H4 (cell line): ENCODE data around the gene LCE1E. TPM values are rescaled to one million over a fixed set of nuclear protein-coding genes. Genes with fewer than 3 reads are reported as not detected.

Source experiments
- DNase-seq: peaks from one replicate; pipeline ENCODE4 v3.0.0-alpha.2; 2015; ENCODE audit warnings: low spot score
- total RNA-seq: library from RNA; depleted of rRNA; stranded (reverse); fragments of >200 nt; shearing (Covaris generic); gene quantifications from 2 replicates; pipeline ENCODE4 v1.2.3, GENCODE V29; 2014; rRNA removed

The LCE1E gene
- total RNA-seq, 1 experiment from 2014 or later, result not detected

- DNase-seq, result peak; percentile 10
Observed at GRCh38 chr1:152777510-152778137, 8.4 kb upstream of the LCE1E start.

DNA sequence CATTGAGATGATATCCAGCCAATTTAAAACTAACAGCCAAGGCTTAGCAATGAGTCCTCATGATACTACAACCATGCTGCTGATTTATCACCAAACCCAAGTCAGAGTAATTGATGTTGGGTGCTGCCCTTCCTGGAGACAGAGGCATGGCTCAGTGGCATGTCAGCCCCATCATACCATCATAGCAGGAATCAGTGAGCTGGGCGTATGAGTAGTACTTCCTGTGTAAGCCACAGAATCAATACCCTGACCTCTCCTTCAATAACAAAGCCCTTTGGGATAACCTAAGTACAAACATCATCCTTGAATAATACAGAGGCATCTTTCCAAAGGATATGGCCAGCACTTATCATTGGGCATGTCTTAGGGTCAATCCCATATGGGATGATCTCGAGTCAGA lies 3.0 kb upstream of the LCE1E start:
- peak; percentile 1 for DNase-seq

DNA sequence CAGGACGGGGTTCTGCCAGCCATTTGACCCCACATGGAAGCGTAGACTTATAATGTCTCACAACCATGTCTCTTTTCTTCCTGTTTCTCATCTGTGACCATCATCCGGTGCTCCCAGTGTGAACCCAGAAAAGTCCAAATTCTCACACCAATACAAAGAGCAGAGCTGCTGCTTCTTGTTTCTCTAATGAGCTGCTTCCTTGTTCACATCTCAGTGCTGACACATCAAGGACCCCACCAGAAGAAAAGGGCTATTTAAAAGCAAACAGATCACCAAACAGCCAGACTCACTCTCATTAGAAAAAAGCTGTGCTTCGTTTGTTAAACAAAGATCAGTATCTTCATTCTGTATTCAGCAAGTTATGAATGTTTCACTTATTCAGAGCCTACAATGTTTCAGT lies 9.6 kb downstream of the LCE1E start:
- DNase-seq, result no peak

GRCh38 chr1:152796421-152796820 lies 10.4 kb downstream of the LCE1E start, which contains the start of gene LCE1D:
Gene LCE1D (plus strand): TSS chr1:152796721. CDS start chr1:152797795, 1,074 bp downstream.
- no peak for DNase-seq

- peak; percentile 1 for DNase-seq
Observed at GRCh38 chr1:152801333-152801732, 15.3 kb downstream of the LCE1E start.

DNA sequence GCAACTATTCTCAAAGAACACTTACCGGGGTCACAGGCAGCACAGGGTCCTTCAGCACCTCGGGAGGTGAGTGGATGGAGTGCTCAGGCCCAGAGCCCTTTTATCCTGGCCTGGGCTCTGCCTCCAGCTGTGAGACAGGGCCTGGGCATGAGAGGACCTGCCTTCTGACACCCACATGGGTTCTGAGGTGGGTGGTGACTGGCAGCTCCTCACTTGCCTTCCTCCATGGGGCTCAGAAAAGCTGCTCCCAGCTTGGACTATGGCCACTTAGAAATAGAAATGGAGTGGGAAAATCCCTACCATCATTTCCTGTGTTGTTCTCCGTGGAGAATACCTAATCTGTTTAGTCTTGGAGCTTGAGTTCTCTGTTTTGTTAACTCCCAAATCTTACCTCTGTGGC lies 20.5 kb downstream of the LCE1E start, which contains the start of gene LCE1C:
Gene LCE1C, minus strand, starts transcription at position 76 of the 400 bp plus-strand sequence. CDS start 1,173 bp downstream, outside the sequence.
- no peak for DNase-seq

GRCh38 chr1:152811050-152811449 lies 25.0 kb downstream of the LCE1E start:
- peak; percentile 1 for DNase-seq

DNA sequence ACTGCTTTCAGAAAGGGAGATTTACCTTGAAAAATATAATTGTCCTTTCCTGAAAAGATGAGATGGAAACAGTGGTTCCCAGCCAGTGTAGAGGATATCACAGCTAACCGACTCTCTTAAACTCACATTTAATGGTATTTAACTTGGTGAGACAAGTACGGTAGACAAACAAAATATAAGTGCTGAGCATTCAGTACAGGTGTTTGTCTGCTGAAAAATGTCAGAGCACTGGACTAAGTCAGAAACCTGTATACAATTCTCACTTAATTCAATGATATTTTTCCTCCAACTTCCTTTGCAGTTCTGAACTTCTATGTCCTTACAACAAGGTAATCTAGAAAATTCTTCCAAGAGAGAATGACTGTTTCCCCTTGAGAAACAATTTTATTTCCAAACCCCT lies 25.6 kb downstream of the LCE1E start, which contains the start of gene LCE1B:
Gene LCE1B, plus strand, starts transcription at position 301 of the 400 bp plus-strand sequence. CDS start 476 bp downstream, outside the sequence.
- DNase-seq, result peak; percentile 0

DNA sequence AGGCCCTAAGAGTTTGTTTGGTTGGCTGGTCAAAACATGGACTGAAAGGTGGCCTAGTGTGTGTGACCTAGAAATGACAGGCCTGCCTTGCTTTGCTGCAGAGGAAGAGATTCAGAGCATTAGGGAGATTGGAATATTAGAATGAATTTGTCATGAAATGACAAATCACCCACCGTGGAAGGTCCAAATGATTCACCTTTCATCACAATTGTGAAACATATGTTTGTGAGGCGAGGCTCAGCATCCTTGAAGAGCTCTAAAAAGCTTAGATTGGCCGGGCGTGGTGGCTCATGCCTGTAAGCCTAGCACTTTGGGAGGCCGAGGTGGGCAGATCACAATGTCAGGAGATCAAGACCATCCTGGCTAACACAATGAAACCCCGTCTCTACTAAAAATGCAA lies 31.3 kb downstream of the LCE1E start:
- peak; percentile 1 for DNase-seq

DNA sequence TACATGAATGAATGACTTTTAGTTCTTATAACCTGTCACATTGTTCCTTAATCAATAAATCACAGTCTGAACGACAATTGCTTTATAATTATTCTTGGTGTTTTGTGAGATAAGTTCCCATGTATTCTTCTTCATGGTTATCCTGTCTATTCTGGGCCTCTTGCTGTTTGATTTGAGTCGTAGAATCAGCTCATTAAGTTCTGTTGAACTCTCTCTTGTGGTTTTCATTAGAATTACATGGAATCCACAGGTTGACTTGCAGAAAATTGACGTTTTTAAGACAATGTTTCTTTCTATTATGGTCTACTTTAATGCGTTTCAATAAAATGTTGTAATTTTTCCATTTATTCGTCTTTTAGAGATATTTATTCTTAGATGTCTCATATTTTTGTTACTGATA lies 37.2 kb downstream of the LCE1E start:
- no peak for DNase-seq

GRCh38 chr1:152824964-152825363 lies 38.9 kb downstream of the LCE1E start:
- DNase-seq, result no peak

- DNase-seq, result no peak
Observed at GRCh38 chr1:152827173-152827572, 41.1 kb downstream of the LCE1E start, which contains the start of gene LCE1A. Gene LCE1A (plus strand): TSS chr1:152827473. CDS start chr1:152827473, 0 bp downstream.

GRCh38 chr1:152836870-152837269 lies 50.8 kb downstream of the LCE1E start:
- DNase-seq, result no peak

Other genes with a start within 250 kb of the LCE1E start
- not detected in 2 replicates for gene LCE3E, start 219.5 kb upstream of the LCE1E start, total RNA-seq
- gene LCE3D, start 205.7 kb upstream of the LCE1E start, total RNA-seq, result not detected in 2 replicates
- gene LCE3C, start 186.0 kb upstream of the LCE1E start, total RNA-seq, result not detected in 2 replicates
- gene LCE3B, start 172.4 kb upstream of the LCE1E start, total RNA-seq, result not detected in 2 replicates
- gene LCE3A, start 163.2 kb upstream of the LCE1E start, total RNA-seq, result not detected in 2 replicates
- gene LCE2D, start 122.9 kb upstream of the LCE1E start, total RNA-seq, result not detected in 2 replicates
- not detected in 2 replicates for gene LCE2C, start 111.0 kb upstream of the LCE1E start, total RNA-seq
- not detected in 2 replicates for gene LCE2B, start 100.1 kb upstream of the LCE1E start, total RNA-seq
- gene LCE2A, start 87.9 kb upstream of the LCE1E start, total RNA-seq, result not detected in 2 replicates
- gene LCE4A, start 78.1 kb upstream of the LCE1E start, total RNA-seq, result not detected in 2 replicates
- not detected in 2 replicates for gene KPRP, start 28.2 kb upstream of the LCE1E start, total RNA-seq
- not detected in 2 replicates for gene LCE1F, start 11.1 kb upstream of the LCE1E start, total RNA-seq
- not detected in 2 replicates for gene LCE1D, start 10.5 kb downstream of the LCE1E start, total RNA-seq
- gene LCE1C, start 20.4 kb downstream of the LCE1E start, total RNA-seq, result not detected in 2 replicates
- gene LCE1B, start 25.7 kb downstream of the LCE1E start, total RNA-seq, result not detected in 2 replicates
- not detected in 2 replicates for gene LCE1A, start 41.2 kb downstream of the LCE1E start, total RNA-seq
- not detected in 2 replicates for gene LCE6A, start 56.6 kb downstream of the LCE1E start, total RNA-seq
- gene LCE7A, start 73.7 kb downstream of the LCE1E start, total RNA-seq, result not detected in 2 replicates
- gene SMCP, start 92.1 kb downstream of the LCE1E start, total RNA-seq, result not detected in 2 replicates
- not detected in 2 replicates for gene IVL, start 122.3 kb downstream of the LCE1E start, total RNA-seq
- not detected in 2 replicates for gene SPRR5, start 160.9 kb downstream of the LCE1E start, total RNA-seq
- gene SPRR4, start 184.4 kb downstream of the LCE1E start, total RNA-seq, result not detected in 2 replicates
- gene SPRR1A, start 197.8 kb downstream of the LCE1E start, total RNA-seq, result not detected in 2 replicates
- gene SPRR3, start 215.5 kb downstream of the LCE1E start, total RNA-seq, result not detected in 2 replicates
- not detected in 2 replicates for gene SPRR1B, start 244.9 kb downstream of the LCE1E start, total RNA-seq